Liver (tissue), 9 donors: ENCODE data around the gene NAT14. TPM values are rescaled to one million over a fixed set of nuclear protein-coding genes. Genes with fewer than 3 reads are reported as not detected.

Experiments used
- DNase-seq: peaks from one replicate; pipeline ENCODE4 v3.0.0-alpha.2; 2017; ENCODE audit warnings: low spot score
- H3K27ac ChIP-seq, 2 donors: one replicate each; pipeline ENCODE4 v1.7.0; 2013; ENCODE audit warnings: inconsistent platforms in 2 of 2, low read length in 2 of 2, control low read depth in 1 of 2, low read depth in 1 of 2, mild to moderate bottlenecking in 1 of 2
- H3K27me3 ChIP-seq, 4 donors: one replicate each; pipeline versions ENCODE4 v1.6.1 to v1.7.0; 2013; ENCODE audit warnings: low read length in 3 of 4, inconsistent platforms in 1 of 4, mild to moderate bottlenecking in 1 of 4, moderate library complexity in 1 of 4; ENCODE audit not compliant: control insufficient read depth in 4 of 4, insufficient read depth in 4 of 4
- H3K36me3 ChIP-seq, 4 donors: one replicate each; pipeline versions ENCODE4 v1.6.1 to v1.7.0; 2013; ENCODE audit warnings: low read length in 3 of 4, mild to moderate bottlenecking in 3 of 4, low read depth in 1 of 4, moderate library complexity in 1 of 4; ENCODE audit not compliant: control insufficient read depth in 4 of 4, insufficient read depth in 3 of 4
- H3K4me1 ChIP-seq, 4 donors: one replicate each; pipeline versions ENCODE4 v1.6.1 to v1.7.0; 2013; ENCODE audit warnings: low read length in 3 of 4, mild to moderate bottlenecking in 3 of 4, moderate library complexity in 1 of 4; ENCODE audit not compliant: control insufficient read depth in 4 of 4, insufficient read depth in 4 of 4
- H3K4me3 ChIP-seq, 3 donors: one replicate each; pipeline versions ENCODE4 v1.6.1 to v1.7.0; 2013; ENCODE audit warnings: low read length in 3 of 3, control low read depth in 1 of 3, low read depth in 1 of 3, mild to moderate bottlenecking in 1 of 3
- H3K9ac ChIP-seq, 2 donors: one replicate each; pipeline ENCODE4 v1.7.0; 2013; ENCODE audit warnings: low read length in 2 of 2, mild to moderate bottlenecking in 2 of 2, moderate library complexity in 2 of 2, control low read depth in 1 of 2, low read depth in 1 of 2
- H3K9me3 ChIP-seq, 4 donors: one replicate each; pipeline versions ENCODE4 v1.6.1 to v1.7.0; 2013; ENCODE audit warnings: low read length in 3 of 4; ENCODE audit not compliant: control insufficient read depth in 4 of 4
- EGR1 ChIP-seq, 2 donors: IDR thresholded peaks; 2 replicates each; pipeline ENCODE4 v1.6.1; 2016 to 2018; ENCODE audit warnings: antibody characterized with exemption in 2 of 2, low read depth in 2 of 2
- FOXA1 ChIP-seq: IDR thresholded peaks from 2 replicates; pipeline ENCODE4 v1.6.1; 2016; ENCODE audit warnings: antibody characterized with exemption
- GABPA ChIP-seq, 2 donors: IDR thresholded peaks in 1 of 2; conservative IDR thresholded peaks in 1 of 2; 2 replicates each; pipeline ENCODE4 v1.6.1; 2016; ENCODE audit warnings: antibody characterized with exemption in 2 of 2, mild to moderate bottlenecking in 1 of 2, moderate library complexity in 1 of 2
- HNF4A ChIP-seq, 2 donors: conservative IDR thresholded peaks; 2 replicates each; pipeline ENCODE4 v1.6.1; 2016; ENCODE audit warnings: antibody characterized with exemption in 2 of 2, mild to moderate bottlenecking in 2 of 2
- HNF4G ChIP-seq: IDR thresholded peaks from 2 replicates; pipeline ENCODE4 v1.6.1; 2016; ENCODE audit warnings: antibody characterized with exemption
- JUND ChIP-seq, 2 donors: IDR thresholded peaks; 2 replicates each; pipeline ENCODE4 v1.6.1; 2016; ENCODE audit warnings: antibody characterized with exemption in 2 of 2
- NR2F2 ChIP-seq: IDR thresholded peaks from 2 replicates; pipeline ENCODE4 v1.6.1; 2016; ENCODE audit warnings: antibody characterized with exemption
- RAD21 ChIP-seq, 2 donors: IDR thresholded peaks; 2 replicates each; pipeline ENCODE4 v1.6.1; 2016; ENCODE audit warnings: antibody characterized with exemption in 2 of 2, mild to moderate bottlenecking in 2 of 2
- RXRA ChIP-seq, 2 donors: IDR thresholded peaks; 2 replicates each; pipeline ENCODE4 v1.6.1; 2017 to 2018; ENCODE audit warnings: antibody characterized with exemption in 2 of 2, mild to moderate bottlenecking in 1 of 2
- SP1 ChIP-seq: IDR thresholded peaks from 2 replicates; pipeline ENCODE4 v1.6.1; 2018; ENCODE audit warnings: antibody characterized with exemption, mild to moderate bottlenecking
- TAF1 ChIP-seq: conservative IDR thresholded peaks from 2 replicates; pipeline ENCODE4 v1.6.1; 2016; ENCODE audit warnings: antibody characterized with exemption, mild to moderate bottlenecking
- YY1 ChIP-seq: IDR thresholded peaks from 2 replicates; pipeline ENCODE4 v1.6.1; 2016; ENCODE audit warnings: antibody characterized with exemption, mild to moderate bottlenecking
- WGBS: extraction: QIAGEN DNeasy Blood & Tissue Kit; methylation state at CpG from one replicate; pipeline ENCODE4 v1.1.7; 2013; 5-methylcytosine and 5-hydroxymethylcytosine counted together
- polyA plus RNA-seq, 2 donors: library from polyadenylated mRNA; stranded (reverse) in 1 of 2; unstranded in 1 of 2; fragments of 200-250 nt in 1 of 2; fragments of >200 nt in 1 of 2; fragmentation: Nextera tagmentation in 1 of 2; extraction: Ambion mirVana in 1 of 2; gene quantifications; one replicate each; pipeline versions ENCODE4 v1.2.1 to v1.2.3, GENCODE V29; 2013 to 2015
- total RNA-seq, 2 donors: library from RNA; depleted of rRNA; stranded (reverse); fragments of >200 nt; gene quantifications; one replicate each; pipeline ENCODE4 v1.2.3, GENCODE V29; 2014
- TF ChIP-seq, protein P1 (sequence below): IDR thresholded peaks from 2 replicates; pipeline ENCODE4 v1.6.1; 2016; ENCODE audit warnings: antibody characterized with exemption
- TF ChIP-seq, protein P2 (sequence below): IDR thresholded peaks from 2 replicates; pipeline ENCODE4 v1.6.1; 2016; ENCODE audit warnings: antibody characterized with exemption, mild to moderate bottlenecking
- TF ChIP-seq, protein P3 (sequence below): IDR thresholded peaks from 2 replicates; pipeline ENCODE4 v1.6.1; 2016; ENCODE audit warnings: antibody characterized with exemption
- TF ChIP-seq, protein P4 (sequence below): fragments of 150-350 bp; IDR thresholded peaks from 2 replicates; pipeline ENCODE4 v1.5.1; 2017; ENCODE audit warnings: improper control_type of control experiment, low read depth, low read length; ENCODE audit not compliant: missing input control
- donor health status: healthy.
- donor health status: healthy.
- donor health status: healthy.
- donor health status: healthy.
- donor health status: healthy.

The NAT14 gene
- total and polyA plus RNA-seq, 4 donors, result 1.4 to 3.7 (median 3.0) TPM

DNA sequence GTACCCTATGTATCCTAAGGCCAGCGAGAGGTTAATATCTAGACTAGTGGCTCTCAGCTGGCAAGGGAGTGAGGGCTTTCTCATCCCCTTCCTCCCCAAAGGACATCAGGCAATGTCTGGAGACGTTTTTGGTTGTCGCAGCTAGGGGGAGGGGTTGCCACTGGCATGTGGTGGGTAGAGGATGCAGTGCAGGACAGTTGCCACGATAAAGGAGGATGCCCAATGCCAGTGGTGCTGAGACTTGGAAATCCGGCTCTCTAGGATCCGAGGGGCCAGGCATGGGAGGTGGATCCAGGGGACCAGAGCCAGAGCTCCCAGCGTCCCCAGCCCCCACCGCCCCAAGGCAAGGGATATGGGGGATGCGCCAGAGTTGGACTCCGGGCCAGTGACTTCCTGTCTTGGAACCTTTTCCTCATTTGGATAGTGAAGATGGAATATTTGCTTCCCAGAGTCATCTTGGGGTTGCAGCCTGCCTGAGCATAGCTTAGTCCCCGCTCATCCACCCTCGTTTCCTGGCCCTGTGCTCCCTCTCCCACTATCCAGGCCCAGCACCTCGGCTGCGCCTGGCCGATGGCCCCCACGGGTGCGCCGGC is 8.2 kb downstream of the NAT14 start:
- peak overlapping the region; percentile 60 to 61 for H3K27ac ChIP-seq
- H3K4me1 ChIP-seq, result no peaks in the 10 kb centered on the region
- 51% methylated on average over 18 of the region's 18 CpGs for WGBS
- H3K36me3 ChIP-seq, result no peaks in the 10 kb centered on the region
- H3K9me3 ChIP-seq, result no peaks in the 10 kb centered on the region
- no peak overlapping the region for H3K4me3 ChIP-seq
- no peaks in the 10 kb centered on the region for H3K27me3 ChIP-seq
- TF ChIP-seq HNF4G (no peak), RAD21 (IDR thresholded peaks at IDR 0.05) (no peak), NR2F2 (no peak), HNF4A (conservative IDR thresholded peaks at IDR 0.05) (no peak), SP1 (no peak), YY1 (no peak)
- TF ChIP-seq, protein P1, sequence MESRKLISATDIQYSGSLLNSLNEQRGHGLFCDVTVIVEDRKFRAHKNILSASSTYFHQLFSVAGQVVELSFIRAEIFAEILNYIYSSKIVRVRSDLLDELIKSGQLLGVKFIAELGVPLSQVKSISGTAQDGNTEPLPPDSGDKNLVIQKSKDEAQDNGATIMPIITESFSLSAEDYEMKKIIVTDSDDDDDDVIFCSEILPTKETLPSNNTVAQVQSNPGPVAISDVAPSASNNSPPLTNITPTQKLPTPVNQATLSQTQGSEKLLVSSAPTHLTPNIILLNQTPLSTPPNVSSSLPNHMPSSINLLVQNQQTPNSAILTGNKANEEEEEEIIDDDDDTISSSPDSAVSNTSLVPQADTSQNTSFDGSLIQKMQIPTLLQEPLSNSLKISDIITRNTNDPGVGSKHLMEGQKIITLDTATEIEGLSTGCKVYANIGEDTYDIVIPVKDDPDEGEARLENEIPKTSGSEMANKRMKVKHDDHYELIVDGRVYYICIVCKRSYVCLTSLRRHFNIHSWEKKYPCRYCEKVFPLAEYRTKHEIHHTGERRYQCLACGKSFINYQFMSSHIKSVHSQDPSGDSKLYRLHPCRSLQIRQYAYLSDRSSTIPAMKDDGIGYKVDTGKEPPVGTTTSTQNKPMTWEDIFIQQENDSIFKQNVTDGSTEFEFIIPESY, result no peak
- no peak overlapping the region for H3K9ac ChIP-seq
- no peak for DNase-seq

DNA sequence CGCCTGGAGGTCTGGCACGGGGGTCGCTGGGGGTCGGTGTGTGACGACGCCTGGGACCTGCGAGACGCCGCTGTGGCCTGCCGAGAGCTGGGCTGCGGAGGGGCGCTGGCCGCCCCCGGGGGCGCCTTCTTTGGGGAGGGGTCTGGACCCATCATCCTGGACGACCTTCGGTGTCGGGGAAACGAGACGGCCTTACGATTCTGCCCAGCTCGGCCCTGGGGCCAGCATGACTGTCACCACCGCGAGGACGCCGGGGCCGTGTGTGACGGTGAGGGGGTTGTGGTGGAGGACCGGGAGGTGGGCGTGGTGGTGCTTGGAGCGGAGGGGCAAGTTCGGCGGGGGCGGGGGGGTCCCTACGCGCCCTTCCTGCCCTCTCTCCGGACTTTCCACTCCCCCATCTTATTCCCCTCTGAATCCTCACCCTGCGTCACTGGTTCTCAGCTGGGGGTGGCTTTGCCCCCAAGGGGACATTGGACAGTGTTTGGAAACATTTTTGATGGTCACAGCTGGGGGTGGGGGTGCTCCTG is 8.7 kb downstream of the NAT14 start:
- Histone ChIP-seq H3K9ac (no peak overlapping the region), H3K9me3 (no peaks in the 10 kb centered on the region), H3K4me1 (no peaks in the 10 kb centered on the region), H3K27me3 (no peaks in the 10 kb centered on the region), H3K36me3 (no peaks in the 10 kb centered on the region), H3K27ac (peak overlapping the region; percentile 60 to 61), H3K4me3 (no peak overlapping the region)
- no peak for DNase-seq
- WGBS, result 43% methylated on average over 38 of the region's 38 CpGs
- no peak for TF ChIP-seq HNF4G
- no peak for TF ChIP-seq RAD21 (IDR thresholded peaks at IDR 0.05)
- TF ChIP-seq FOXA1, result no peak
- TF ChIP-seq, protein P2, sequence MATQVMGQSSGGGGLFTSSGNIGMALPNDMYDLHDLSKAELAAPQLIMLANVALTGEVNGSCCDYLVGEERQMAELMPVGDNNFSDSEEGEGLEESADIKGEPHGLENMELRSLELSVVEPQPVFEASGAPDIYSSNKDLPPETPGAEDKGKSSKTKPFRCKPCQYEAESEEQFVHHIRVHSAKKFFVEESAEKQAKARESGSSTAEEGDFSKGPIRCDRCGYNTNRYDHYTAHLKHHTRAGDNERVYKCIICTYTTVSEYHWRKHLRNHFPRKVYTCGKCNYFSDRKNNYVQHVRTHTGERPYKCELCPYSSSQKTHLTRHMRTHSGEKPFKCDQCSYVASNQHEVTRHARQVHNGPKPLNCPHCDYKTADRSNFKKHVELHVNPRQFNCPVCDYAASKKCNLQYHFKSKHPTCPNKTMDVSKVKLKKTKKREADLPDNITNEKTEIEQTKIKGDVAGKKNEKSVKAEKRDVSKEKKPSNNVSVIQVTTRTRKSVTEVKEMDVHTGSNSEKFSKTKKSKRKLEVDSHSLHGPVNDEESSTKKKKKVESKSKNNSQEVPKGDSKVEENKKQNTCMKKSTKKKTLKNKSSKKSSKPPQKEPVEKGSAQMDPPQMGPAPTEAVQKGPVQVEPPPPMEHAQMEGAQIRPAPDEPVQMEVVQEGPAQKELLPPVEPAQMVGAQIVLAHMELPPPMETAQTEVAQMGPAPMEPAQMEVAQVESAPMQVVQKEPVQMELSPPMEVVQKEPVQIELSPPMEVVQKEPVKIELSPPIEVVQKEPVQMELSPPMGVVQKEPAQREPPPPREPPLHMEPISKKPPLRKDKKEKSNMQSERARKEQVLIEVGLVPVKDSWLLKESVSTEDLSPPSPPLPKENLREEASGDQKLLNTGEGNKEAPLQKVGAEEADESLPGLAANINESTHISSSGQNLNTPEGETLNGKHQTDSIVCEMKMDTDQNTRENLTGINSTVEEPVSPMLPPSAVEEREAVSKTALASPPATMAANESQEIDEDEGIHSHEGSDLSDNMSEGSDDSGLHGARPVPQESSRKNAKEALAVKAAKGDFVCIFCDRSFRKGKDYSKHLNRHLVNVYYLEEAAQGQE, result no peak
- TF ChIP-seq GABPA (IDR thresholded peaks at IDR 0.05 in 1 of 2, conservative IDR thresholded peaks at IDR 0.05 in 1 of 2), result no peak
- TF ChIP-seq, protein P1, result no peak
- no peak for TF ChIP-seq SP1
- TF ChIP-seq JUND (IDR thresholded peaks at IDR 0.05), result no peak
- no peak for TF ChIP-seq NR2F2
- TF ChIP-seq YY1, result no peak
- TF ChIP-seq RXRA (IDR thresholded peaks at IDR 0.05), result no peak
- no peak for TF ChIP-seq HNF4A (conservative IDR thresholded peaks at IDR 0.05)
- TF ChIP-seq, protein P3, sequence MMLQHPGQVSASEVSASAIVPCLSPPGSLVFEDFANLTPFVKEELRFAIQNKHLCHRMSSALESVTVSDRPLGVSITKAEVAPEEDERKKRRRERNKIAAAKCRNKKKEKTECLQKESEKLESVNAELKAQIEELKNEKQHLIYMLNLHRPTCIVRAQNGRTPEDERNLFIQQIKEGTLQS, result no peak
- no peak for TF ChIP-seq TAF1
- no peak for TF ChIP-seq EGR1 (IDR thresholded peaks at IDR 0.05; ENCODE audit: low read depth in 2 of 2)
- TF ChIP-seq, protein P4, sequence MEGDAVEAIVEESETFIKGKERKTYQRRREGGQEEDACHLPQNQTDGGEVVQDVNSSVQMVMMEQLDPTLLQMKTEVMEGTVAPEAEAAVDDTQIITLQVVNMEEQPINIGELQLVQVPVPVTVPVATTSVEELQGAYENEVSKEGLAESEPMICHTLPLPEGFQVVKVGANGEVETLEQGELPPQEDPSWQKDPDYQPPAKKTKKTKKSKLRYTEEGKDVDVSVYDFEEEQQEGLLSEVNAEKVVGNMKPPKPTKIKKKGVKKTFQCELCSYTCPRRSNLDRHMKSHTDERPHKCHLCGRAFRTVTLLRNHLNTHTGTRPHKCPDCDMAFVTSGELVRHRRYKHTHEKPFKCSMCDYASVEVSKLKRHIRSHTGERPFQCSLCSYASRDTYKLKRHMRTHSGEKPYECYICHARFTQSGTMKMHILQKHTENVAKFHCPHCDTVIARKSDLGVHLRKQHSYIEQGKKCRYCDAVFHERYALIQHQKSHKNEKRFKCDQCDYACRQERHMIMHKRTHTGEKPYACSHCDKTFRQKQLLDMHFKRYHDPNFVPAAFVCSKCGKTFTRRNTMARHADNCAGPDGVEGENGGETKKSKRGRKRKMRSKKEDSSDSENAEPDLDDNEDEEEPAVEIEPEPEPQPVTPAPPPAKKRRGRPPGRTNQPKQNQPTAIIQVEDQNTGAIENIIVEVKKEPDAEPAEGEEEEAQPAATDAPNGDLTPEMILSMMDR, result no peak
